Coronary artery (tissue), 2 donors: ENCODE measurements around the gene TNNT3.
"Not testable (repeated sequence)": the region's sequence is repeated elsewhere in the genome, so short reads cannot be mapped to it uniquely, and the experiment has no call there.

ENCODE experiments used
- DNase-seq: peaks from one replicate; pipeline ENCODE4 v3.0.0-alpha.2; 2017; ENCODE audit warnings: low spot score
- H3K27ac ChIP-seq, 2 donors: fragments of 200-600 bp; sonication (generic); one replicate each; pipeline ENCODE4 v1.5.1; 2016 to 2019
- H3K4me3 ChIP-seq: fragments of 200-600 bp; sonication (generic); 2 replicates; pipeline ENCODE4 v1.5.1; 2016; ENCODE audit warnings: mild to moderate bottlenecking, moderate library complexity
- TF ChIP-seq, protein P1 (sequence below): fragments of 200-600 bp; sonication (generic); IDR thresholded peaks from one replicate; pipeline ENCODE4 v1.5.1; 2019; ENCODE audit warnings: antibody characterized with exemption

TNNT3 gene

DNA sequence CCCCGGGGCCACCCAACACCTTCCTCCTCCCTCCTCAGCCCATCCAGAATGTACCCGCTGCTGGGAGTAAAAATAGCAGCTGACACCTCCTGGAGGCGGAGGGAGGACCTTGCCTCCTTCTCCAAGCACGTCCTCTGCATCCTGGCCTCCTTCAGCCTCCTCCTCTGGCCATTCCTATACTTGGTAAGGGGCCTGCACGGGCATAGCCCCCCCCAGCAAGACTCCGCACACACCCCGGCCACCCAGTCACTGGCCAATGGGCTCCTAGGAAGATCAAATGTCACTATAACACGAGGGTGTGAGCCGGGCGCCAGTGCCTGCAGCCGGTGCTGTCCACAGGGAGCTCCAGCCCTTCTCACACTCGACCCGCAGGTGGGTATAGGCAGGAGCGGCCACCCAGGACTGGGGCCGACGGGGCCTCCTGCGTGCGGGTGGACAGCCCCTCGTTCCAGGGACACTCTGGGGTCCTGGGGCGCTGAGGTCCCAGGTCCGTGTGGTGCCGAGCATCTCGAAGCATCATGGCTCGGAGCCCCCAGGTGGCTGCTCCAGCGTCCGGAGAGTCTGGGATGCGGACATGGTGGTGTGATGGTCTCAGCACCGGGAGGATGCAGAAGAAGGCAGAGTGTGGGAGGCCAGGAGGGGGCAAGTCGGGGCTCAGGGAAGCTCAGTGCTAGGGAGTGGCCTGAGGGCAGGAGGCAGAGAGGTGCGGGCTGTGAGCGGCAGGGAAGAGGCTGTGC is at the start of gene TNNT3:
Gene TNNT3, plus strand, starts transcription at position 313 of the 737 bp plus-strand sequence. CDS start 3,172 bp downstream, outside the sequence.
- peak within 1 kb of the TSS in 1 of 2 donors; percentile 81 for H3K27ac ChIP-seq
- TF ChIP-seq, protein P1, sequence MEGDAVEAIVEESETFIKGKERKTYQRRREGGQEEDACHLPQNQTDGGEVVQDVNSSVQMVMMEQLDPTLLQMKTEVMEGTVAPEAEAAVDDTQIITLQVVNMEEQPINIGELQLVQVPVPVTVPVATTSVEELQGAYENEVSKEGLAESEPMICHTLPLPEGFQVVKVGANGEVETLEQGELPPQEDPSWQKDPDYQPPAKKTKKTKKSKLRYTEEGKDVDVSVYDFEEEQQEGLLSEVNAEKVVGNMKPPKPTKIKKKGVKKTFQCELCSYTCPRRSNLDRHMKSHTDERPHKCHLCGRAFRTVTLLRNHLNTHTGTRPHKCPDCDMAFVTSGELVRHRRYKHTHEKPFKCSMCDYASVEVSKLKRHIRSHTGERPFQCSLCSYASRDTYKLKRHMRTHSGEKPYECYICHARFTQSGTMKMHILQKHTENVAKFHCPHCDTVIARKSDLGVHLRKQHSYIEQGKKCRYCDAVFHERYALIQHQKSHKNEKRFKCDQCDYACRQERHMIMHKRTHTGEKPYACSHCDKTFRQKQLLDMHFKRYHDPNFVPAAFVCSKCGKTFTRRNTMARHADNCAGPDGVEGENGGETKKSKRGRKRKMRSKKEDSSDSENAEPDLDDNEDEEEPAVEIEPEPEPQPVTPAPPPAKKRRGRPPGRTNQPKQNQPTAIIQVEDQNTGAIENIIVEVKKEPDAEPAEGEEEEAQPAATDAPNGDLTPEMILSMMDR: no peak
- no peak within 1 kb of the TSS for H3K4me3 ChIP-seq
- no peak for DNase-seq

DNA sequence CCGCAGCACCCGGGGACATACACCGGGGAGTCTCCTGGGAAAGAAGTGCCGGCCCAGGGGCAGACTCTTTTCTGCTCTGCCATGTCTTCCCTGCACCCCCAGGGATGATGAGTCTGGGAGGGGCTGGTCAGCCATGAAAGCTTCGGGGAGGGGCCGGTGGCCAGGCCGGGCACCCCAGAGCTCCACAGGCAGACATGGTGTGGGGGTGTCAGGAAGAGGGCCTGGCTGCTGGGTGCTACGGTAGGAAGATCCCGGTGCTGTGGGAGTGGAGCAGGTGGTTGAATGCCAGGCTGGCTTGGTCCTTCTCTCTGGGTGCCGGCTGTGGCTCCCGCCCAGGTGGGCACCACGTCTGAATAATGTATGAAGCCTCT is 49.2 kb upstream of the TNNT3 start:
- TF ChIP-seq, protein P1: no peak
- peak overlapping the region; percentile 55 for H3K4me3 ChIP-seq
- H3K27ac ChIP-seq: peak overlapping the region in 1 of 2 donors; percentile 91
- DNase-seq: no peak

DNA sequence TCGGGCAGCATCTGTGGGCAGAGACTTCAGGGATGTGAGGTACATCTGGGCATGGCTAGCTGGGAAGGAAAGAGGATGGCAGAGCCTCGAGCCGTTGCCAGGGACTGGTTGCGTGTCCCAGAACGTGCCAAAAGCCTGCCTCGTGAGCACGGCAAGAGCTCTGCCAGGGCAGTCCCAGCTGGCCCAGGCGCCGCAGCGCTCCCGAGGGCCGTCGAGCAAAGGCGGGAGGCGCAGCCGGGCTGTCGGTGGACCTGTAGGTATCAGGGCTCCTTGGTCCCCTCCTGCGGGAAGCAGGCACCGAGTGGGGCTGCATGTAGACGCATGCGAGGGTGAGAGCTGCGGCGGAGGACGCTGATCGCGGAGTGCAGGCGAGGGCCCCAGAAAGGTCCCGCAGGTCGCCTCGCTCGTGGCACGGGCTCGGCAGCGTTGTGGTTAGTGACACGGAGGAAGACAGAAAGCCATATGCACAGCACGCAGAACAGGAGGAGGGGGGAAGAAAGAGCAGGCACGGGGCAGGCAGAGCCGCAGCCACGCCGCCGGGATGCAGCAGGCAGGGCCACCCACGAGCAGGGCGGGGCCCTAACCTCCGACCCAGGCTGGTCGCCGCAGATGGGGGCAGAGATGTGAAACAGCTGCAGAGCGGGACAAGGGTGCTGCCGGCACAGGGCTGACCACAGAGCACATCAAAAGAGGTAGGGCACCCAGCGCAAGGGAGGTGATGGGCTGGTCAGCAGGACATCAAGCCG is 48.6 kb upstream of the TNNT3 start:
- Histone ChIP-seq H3K4me3 (peak overlapping the region; percentile 55), H3K27ac (peak overlapping the region in 1 of 2 donors; percentile 91)
- TF ChIP-seq, protein P1: no peak
- no peak for DNase-seq

DNA sequence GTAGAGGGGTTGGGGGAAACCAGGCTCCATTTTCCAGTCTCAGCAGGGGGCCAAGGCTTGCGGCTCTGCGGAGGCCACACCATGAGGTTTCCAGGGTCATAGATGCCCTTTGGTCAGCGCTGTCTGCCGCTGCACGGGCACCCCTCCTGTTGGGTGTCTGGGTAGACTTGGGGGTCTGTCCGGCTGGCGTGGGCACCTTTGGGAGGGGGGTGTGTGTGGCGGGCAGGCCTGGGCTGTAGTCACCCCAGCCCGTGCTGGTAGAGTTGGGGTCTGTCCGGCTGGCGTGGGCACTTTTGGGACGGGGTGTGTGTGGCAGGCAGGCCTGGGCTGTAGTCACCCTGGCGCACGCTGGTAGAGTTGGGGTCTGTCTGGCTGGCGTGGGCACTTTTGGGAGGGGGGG is 48.0 kb upstream of the TNNT3 start:
- Histone ChIP-seq H3K4me3 (peak overlapping the region; percentile 55), H3K27ac (peak overlapping the region in 1 of 2 donors; percentile 91)
- TF ChIP-seq, protein P1: no peak
- no peak for DNase-seq

DNA sequence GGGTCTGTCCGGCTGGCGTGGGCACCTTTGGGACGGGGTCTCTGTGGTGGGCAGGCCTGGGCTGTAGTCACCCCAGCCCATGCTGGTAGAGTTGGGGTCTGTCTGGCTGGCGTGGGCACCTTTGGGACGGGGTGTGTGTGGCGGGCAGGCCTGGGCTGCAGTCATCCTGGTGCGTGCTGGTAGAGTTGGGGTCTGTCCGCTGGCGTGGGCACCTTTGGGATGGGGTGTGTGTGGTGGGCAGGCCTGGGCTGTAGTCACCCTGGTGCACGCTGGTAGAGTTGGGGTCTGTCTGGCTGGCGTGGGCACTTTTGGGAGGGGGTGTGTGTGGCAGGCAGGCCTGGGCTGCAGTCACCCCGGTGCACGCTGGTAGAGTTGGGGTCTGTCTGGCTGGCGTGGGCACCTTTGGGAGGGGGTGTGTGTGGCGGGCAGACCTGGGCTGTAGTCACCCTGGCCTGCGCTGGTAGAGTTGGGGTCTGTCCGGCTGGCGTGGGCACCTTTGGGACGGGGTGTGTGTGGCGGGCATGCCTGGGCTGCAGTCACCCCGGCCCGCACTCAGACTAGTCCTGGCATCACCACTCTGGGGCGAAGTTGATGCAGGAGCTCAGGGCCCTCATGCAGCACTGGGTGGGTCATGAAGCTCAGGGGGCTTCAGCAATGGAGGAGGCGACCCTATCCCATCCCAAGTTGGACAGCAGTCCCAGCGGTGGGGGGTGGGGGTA is 47.1 kb upstream of the TNNT3 start:
- no peak for DNase-seq
- H3K4me3 ChIP-seq: peak overlapping the region; percentile 55
- peak overlapping the region in 1 of 2 donors; percentile 91 for H3K27ac ChIP-seq
- TF ChIP-seq, protein P1: no peak

DNA sequence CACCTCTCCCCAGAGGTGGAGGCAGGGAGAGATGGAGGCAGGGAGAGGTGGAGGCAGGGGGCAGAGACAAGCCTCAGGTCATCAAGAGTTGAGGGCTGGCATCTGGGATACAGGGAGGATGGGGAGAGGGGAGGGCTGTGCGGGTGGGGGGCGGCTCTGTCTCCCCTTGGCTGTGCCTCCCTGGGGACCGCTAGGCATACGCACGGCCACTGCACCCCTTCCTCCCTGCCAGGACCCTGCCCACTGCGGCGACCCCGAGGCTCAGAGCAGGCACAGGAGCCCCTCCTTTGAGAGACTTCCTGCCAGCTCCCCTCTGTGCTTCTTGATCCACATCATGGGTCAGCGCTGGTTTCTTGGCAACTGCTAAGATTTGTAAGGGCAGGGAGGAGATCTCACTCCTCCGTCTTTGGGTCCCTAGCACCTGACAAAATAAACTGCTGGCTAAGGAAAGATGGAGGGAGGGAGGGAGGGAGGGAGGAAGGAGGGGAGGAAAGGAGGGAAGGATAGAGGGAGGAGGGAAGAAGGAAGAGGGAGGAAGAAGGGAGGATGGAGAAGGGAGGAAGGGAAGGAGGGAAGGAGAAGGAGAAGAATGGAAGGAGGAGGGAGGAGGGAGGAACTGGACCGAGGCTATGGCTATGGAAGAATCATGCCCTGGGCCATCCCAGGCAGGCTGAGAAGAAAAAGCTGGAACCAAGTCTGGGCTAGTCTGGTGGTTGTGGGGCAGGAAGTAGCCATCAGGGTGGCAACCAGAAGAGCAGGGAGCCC is 46.3 kb upstream of the TNNT3 start:
- Histone ChIP-seq H3K27ac (peak overlapping the region in 1 of 2 donors; percentile 91), H3K4me3 (peak overlapping the region; percentile 55)
- TF ChIP-seq, protein P1: no peak
- DNase-seq: no peak

DNA sequence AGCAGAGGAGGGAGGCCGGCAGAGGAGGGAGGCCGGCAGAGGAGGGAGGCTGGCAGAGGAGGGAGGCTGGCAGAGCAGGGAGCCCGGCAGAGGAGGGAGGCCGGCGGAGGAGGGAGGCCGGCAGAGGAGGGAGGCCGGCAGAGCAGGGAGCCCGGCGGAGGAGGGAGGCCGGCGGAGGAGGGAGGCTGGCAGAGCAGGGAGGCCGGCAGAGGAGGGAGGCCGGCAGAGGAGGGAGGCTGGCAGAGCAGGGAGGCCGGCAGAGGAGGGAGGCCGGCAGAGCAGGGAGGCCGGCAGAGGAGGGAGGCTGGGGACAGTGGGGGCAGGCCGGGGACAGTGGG is 45.7 kb upstream of the TNNT3 start:
- not testable (repeated sequence) for DNase-seq, H3K4me3 ChIP-seq
- peak overlapping the region in 1 of 2 donors; percentile 91 for H3K27ac ChIP-seq

DNA sequence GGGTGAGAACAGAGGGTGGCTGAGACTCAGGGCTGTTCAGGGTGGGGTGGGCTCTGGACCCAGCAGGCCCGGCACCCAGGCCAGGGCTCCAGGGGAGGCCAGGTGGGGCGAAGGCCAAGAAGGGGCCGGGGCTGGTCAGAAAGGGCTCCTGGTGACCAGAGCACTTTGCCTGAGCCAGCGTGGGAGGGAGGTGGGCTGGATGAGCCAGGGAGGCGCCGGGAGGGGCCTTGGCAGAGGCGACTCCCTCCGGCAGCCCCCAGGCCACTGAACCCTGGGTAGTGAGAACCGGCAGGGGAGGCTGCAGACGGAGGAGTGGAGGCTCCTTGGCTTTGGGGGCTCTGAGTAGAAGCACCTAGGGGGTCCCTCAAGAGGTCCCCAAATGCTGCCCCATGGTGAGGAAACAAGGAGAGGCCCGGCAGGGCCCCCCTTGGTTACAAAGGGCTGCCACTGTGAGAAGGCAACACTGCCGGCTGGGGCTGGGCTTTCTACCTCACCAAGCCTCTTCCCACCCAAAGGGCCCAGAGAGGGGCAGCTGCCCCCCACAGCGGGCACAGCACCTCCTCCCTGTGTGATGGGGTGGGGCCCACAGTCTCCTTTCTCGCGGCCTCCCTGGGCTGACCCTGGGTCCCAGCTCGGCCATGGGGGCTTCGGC is 44.9 kb upstream of the TNNT3 start:
- peak overlapping the region in 1 of 2 donors; percentile 91 for H3K27ac ChIP-seq
- not testable (repeated sequence) for H3K4me3 ChIP-seq, DNase-seq
